Esophagus muscularis mucosa (tissue), 3 donors: ENCODE results near the gene HMGN4.

ENCODE experiments used
- CTCF ChIP-seq, 3 experiments: fragments of 200-600 bp in 2 of 3; fragments of 450-650 bp in 1 of 3; sonication (generic) in 2 of 3; IDR thresholded peaks; one replicate each; pipeline ENCODE4 v1.5.1; 2017 to 2019; ENCODE audit warnings: antibody characterized with exemption in 3 of 3, mild to moderate bottlenecking in 2 of 3, moderate library complexity in 1 of 3
- POLR2A ChIP-seq: fragments of 450-650 bp; IDR thresholded peaks from one replicate; pipeline ENCODE4 v1.6.1; 2017; ENCODE audit warnings: antibody characterized with exemption, moderate library complexity, mild to moderate bottlenecking, low read depth
- POLR2AphosphoS5 ChIP-seq, 2 donors: sonication (generic); formaldehyde crosslinking; IDR thresholded peaks; one replicate each; pipeline ENCODE4 v1.6.1; 2017; ENCODE audit warnings: antibody characterized with exemption in 2 of 2

GRCh38 chr6:26556263-26557070 is 18.3 kb downstream of the HMGN4 start:
- no peak for TF ChIP-seq CTCF (IDR thresholded peaks at IDR 0.05)
- TF ChIP-seq POLR2AphosphoS5 (IDR thresholded peaks at IDR 0.05): no peak
- TF ChIP-seq POLR2A: no peak
